ENCODE measurements around the gene DCHS1. TPM values are rescaled to one million over a fixed set of nuclear protein-coding genes. Genes with fewer than 3 reads are reported as not detected.

The DCHS1 gene
- total and polyA plus RNA-seq, 2 of the 13 experiments (the other 11 are each of a cell fraction or from before 2014, with no cell fraction given): under 0.01 to 0.03 TPM

GRCh38 chr11:6610591-6610990 is 45.0 kb downstream of the DCHS1 start (continued):
- TF ChIP-seq ZNF281 (CRISPR knock-in tag; IDR thresholded peaks at IDR 0.05; ENCODE audit: borderline replicate concordance): no peak
- no peak for TF ChIP-seq SOX13 (IDR thresholded peaks at IDR 0.05)
- no peak for TF ChIP-seq SOX13 (CRISPR knock-in tag; conservative IDR thresholded peaks at IDR 0.05 in 1 of 2, IDR thresholded peaks at IDR 0.05 in 1 of 2)

GRCh38 chr11:6609502-6610015 is 46.0 kb downstream of the DCHS1 start:
- intact Hi-C loops (cut with micrococcal nuclease; ENCODE audit: unreplicated experiment) (loop anchor here (5.0 kb wide), 1 partner anchor 127 kb away; the partner anchor contains the start of genes ARFIP2 and TIMM10B), in situ Hi-C loops (cut with HindIII; ENCODE audit: extremely low pct_ligation_motif_present, low pct_unique_long_range_greater_than_20kb) (loop anchor here (10.0 kb wide), 1 partner anchor 125 kb away; the partner anchor contains the start of genes ARFIP2 and TIMM10B)
- peaks cover 21 to 38% of the 10 kb centered on the region in 2 experiments for H3K36me3 ChIP-seq (replicated peaks in 1 of 2; ENCODE audit: control insufficient read depth in 1 of 2, insufficient read depth in 2 of 2, low read length in 2 of 2)
- FAIRE-seq: no peak
- H4K20me1 ChIP-seq (ENCODE audit: insufficient read depth, low read length): no peaks in the 10 kb centered on the region
- H3K27me3 ChIP-seq (ENCODE audit: control insufficient read depth in 1 of 2, insufficient read depth in 2 of 2, low read length in 2 of 2): no peaks in the 10 kb centered on the region
- no peaks in the 10 kb centered on the region for H3K9me3 ChIP-seq (ENCODE audit: low read length)
- no peak overlapping the region for H3K4me3 ChIP-seq (replicated peaks in 1 of 3; ENCODE audit: insufficient read depth in 1 of 3, low read depth in 2 of 3, low read length in 3 of 3)
- H3K27ac ChIP-seq (ENCODE audit: extremely low read length, insufficient read depth, low read length): no peak overlapping the region
- peaks cover 32% of the 10 kb centered on the region for H3K79me2 ChIP-seq (ENCODE audit: insufficient read depth, low read length)
- TF ChIP-seq POLR2A (IDR thresholded peaks at IDR 0.05; ENCODE audit: insufficient read depth in 1 of 2, low read depth in 2 of 2, low read length in 2 of 2): 0 out of 4 replicates have a peak, but pooled peaks of 1 of the 2 experiments have one; percentile 11
- no peak for TF ChIP-seq FOXA1 (IDR thresholded peaks at IDR 0.05)
- no peak for TF ChIP-seq FOXA1 (CRISPR knock-in tag; IDR thresholded peaks at IDR 0.05)
- ChIA-PET POLR2A (interaction anchor here (2.1 kb wide), 1 partner anchor 9 kb away, joined by 6 read pairs; the partner anchor contains the start of gene TPP1), CTCF (ENCODE audit: low intra/inter-chr PET ratio, low total read pairs) (no interaction called here)
- no peak overlapping the region for H2AFZ ChIP-seq (ENCODE audit: low read length)
- peaks cover 61% of the 10 kb centered on the region for H3K4me1 ChIP-seq (ENCODE audit: insufficient read depth, low read length)
- no peak for DNase-seq (ENCODE audit: low spot score)
- WGBS (ENCODE audit: low lambda C conversion rate): 84% methylated on average over 8 of the region's 8 CpGs
- no peak overlapping the region for H3K4me2 ChIP-seq (ENCODE audit: low read depth, low read length)
- ATAC-seq: no peak
- no TSS peak for BruUV-seq (replicated peaks)
- no peak overlapping the region for H3K9ac ChIP-seq (ENCODE audit: insufficient read depth, low read depth, low read length)
